Hepatocyte (in vitro differentiated cells): ENCODE data around the gene SORCS3. TPM values are rescaled to one million over a fixed set of nuclear protein-coding genes. Genes with fewer than 3 reads are reported as not detected.

Experiments
- DNase-seq: peaks from one replicate; pipeline ENCODE4 v3.0.0-alpha.2; 2016; ENCODE audit warnings: low spot score
- H2AFZ ChIP-seq: fragments of 200-600 bp; sonication (generic); 2 replicates; pipeline ENCODE4 v1.6.0; 2016; ENCODE audit warnings: antibody characterized with exemption, mild to moderate bottlenecking
- H3K27ac ChIP-seq: fragments of 200-600 bp; sonication (generic); 2 replicates; pipeline ENCODE4 v1.5.1; 2016; ENCODE audit warnings: mild to moderate bottlenecking
- H3K27me3 ChIP-seq: fragments of 200-600 bp; sonication (generic); 2 replicates; pipeline ENCODE4 v1.6.1; 2016
- H3K36me3 ChIP-seq: fragments of 200-600 bp; sonication (generic); replicated peaks from 2 replicates; pipeline ENCODE4 v1.5.1; 2016; ENCODE audit warnings: low read depth; ENCODE audit not compliant: insufficient read depth
- H3K4me1 ChIP-seq: fragments of 200-600 bp; sonication (generic); 2 replicates; pipeline ENCODE4 v1.5.1; 2016; ENCODE audit warnings: mild to moderate bottlenecking, moderate library complexity; ENCODE audit not compliant: insufficient read depth
- H3K4me2 ChIP-seq: fragments of 200-600 bp; sonication (generic); 2 replicates; pipeline ENCODE4 v1.6.0; 2016
- H3K4me3 ChIP-seq: fragments of 200-600 bp; sonication (generic); 2 replicates; pipeline ENCODE4 v1.5.1; 2016; ENCODE audit warnings: mild to moderate bottlenecking
- H3K79me2 ChIP-seq: fragments of 200-600 bp; sonication (generic); 2 replicates; pipeline ENCODE4 v1.6.0; 2017; ENCODE audit warnings: mild to moderate bottlenecking
- H3K9me2 ChIP-seq: fragments of 200-600 bp; sonication (generic); replicated peaks from 2 replicates; pipeline ENCODE4 v1.6.0; 2017; ENCODE audit warnings: mild to moderate bottlenecking; ENCODE audit not compliant: insufficient read depth
- H3K9me3 ChIP-seq: fragments of 200-600 bp; sonication (generic); 2 replicates; pipeline ENCODE4 v1.5.1; 2016; ENCODE audit warnings: low read depth, mild to moderate bottlenecking
- H4K20me1 ChIP-seq: fragments of 200-600 bp; sonication (generic); 2 replicates; pipeline ENCODE4 v1.6.0; 2016; ENCODE audit warnings: mild to moderate bottlenecking; ENCODE audit not compliant: insufficient read depth, poor library complexity, severe bottlenecking
- EZH2 ChIP-seq: fragments of 200-600 bp; sonication (generic); IDR thresholded peaks from 2 replicates; pipeline ENCODE4 v1.6.1; 2016; ENCODE audit warnings: antibody characterized with exemption, mild to moderate bottlenecking, borderline replicate concordance
- EZH2phosphoT487 ChIP-seq: fragments of 200-600 bp; sonication (generic); IDR thresholded peaks from one replicate; pipeline ENCODE4 v1.6.1; 2018; ENCODE audit warnings: antibody characterized with exemption, mild to moderate bottlenecking, low read depth, moderate library complexity; ENCODE audit not compliant: unreplicated experiment, severe bottlenecking
- WGBS: methylation state at CpG from one replicate; pipeline ENCODE4 v1.1.6; 2016; ENCODE audit warnings: low lambda C conversion rate; ENCODE audit errors: missing lambda C conversion rate; 5-methylcytosine and 5-hydroxymethylcytosine counted together
- polyA plus RNA-seq: library from polyadenylated mRNA; unstranded; fragments of >200 nt; fragmentation: Nextera tagmentation; extraction: Ambion mirVana; gene quantifications from 2 replicates; pipeline ENCODE4 v1.2.1, GENCODE V29; 2016
- total RNA-seq: library from RNA; depleted of rRNA; stranded (reverse); fragments of >200 nt; gene quantifications from 2 replicates; pipeline ENCODE4 v1.2.3, GENCODE V29; 2014
- TF ChIP-seq, protein P1 (sequence below): fragments of 200-600 bp; sonication (generic); IDR thresholded peaks from 2 replicates; pipeline ENCODE4 v1.5.1; 2016; ENCODE audit warnings: antibody characterized with exemption, mild to moderate bottlenecking; ENCODE audit not compliant: poor library complexity

Gene SORCS3
- total and polyA plus RNA-seq, 2 experiments from 2014 or later: 0.59 to 0.80 TPM

DNA sequence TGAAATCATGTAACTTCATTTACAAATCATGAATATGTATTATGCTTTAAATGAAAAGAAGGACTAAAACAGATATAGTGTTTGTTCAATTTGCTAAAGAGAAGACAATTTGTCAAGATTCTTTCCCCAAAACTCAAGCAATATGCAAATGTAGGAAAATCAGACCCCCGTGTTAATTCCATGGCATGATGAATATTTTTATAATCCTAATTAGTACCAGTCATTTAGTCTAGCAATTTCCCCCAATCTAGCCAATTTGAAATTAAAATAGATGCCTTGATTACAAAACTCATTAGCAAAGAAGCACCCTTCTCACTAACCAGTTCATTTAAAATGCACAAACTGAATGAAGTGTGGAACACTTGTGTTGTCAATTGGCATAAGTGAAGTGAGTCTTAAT lies 347.6 kb downstream of the SORCS3 start:
- Histone ChIP-seq H3K4me2 (no peak overlapping the region), H3K9me2 (no peaks in the 10 kb centered on the region), H3K4me3 (no peak overlapping the region), H3K9me3 (no peaks in the 10 kb centered on the region), H3K36me3 (no peaks in the 10 kb centered on the region), H3K27ac (no peak overlapping the region), H3K4me1 (no peaks in the 10 kb centered on the region), H2AFZ (no peak overlapping the region), H4K20me1 (no peaks in the 10 kb centered on the region), H3K79me2 (no peaks in the 10 kb centered on the region), H3K27me3 (no peaks in the 10 kb centered on the region)
- no peak for TF ChIP-seq EZH2
- TF ChIP-seq, protein P1, sequence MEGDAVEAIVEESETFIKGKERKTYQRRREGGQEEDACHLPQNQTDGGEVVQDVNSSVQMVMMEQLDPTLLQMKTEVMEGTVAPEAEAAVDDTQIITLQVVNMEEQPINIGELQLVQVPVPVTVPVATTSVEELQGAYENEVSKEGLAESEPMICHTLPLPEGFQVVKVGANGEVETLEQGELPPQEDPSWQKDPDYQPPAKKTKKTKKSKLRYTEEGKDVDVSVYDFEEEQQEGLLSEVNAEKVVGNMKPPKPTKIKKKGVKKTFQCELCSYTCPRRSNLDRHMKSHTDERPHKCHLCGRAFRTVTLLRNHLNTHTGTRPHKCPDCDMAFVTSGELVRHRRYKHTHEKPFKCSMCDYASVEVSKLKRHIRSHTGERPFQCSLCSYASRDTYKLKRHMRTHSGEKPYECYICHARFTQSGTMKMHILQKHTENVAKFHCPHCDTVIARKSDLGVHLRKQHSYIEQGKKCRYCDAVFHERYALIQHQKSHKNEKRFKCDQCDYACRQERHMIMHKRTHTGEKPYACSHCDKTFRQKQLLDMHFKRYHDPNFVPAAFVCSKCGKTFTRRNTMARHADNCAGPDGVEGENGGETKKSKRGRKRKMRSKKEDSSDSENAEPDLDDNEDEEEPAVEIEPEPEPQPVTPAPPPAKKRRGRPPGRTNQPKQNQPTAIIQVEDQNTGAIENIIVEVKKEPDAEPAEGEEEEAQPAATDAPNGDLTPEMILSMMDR: no peak
- no peak for TF ChIP-seq EZH2phosphoT487
- DNase-seq: no peak
- 97% methylated on average over 1 of the region's 1 CpG for WGBS

DNA sequence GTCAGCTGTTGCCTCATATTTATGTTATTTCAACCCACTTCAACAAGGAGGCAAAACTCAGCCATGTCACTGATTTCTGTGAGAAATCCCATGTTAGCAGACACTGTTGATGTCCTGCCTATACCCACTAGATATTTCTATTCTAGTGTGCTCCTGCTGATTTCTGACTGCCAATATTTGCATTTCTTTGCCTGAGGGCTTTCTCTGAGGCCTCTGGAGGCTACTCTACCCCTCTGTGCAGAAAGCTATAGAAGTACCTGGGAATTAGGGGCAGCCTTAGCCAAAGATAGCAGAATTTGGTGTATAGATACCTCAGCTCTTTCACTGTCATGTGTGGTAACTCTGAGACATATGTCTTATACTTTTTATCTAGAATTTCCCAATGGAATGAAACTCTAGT lies 348.8 kb downstream of the SORCS3 start:
- no peak overlapping the region for H3K27ac ChIP-seq
- H3K9me2 ChIP-seq: no peaks in the 10 kb centered on the region
- no peaks in the 10 kb centered on the region for H3K79me2 ChIP-seq
- TF ChIP-seq, protein P1: no peak
- TF ChIP-seq EZH2: no peak
- TF ChIP-seq EZH2phosphoT487: no peak
- no peaks in the 10 kb centered on the region for H3K4me1 ChIP-seq
- no peak overlapping the region for H2AFZ ChIP-seq
- no peaks in the 10 kb centered on the region for H4K20me1 ChIP-seq
- no peaks in the 10 kb centered on the region for H3K9me3 ChIP-seq
- no peak overlapping the region for H3K4me2 ChIP-seq
- H3K36me3 ChIP-seq: no peaks in the 10 kb centered on the region
- DNase-seq: no peak
- H3K27me3 ChIP-seq: no peaks in the 10 kb centered on the region
- H3K4me3 ChIP-seq: no peak overlapping the region

DNA sequence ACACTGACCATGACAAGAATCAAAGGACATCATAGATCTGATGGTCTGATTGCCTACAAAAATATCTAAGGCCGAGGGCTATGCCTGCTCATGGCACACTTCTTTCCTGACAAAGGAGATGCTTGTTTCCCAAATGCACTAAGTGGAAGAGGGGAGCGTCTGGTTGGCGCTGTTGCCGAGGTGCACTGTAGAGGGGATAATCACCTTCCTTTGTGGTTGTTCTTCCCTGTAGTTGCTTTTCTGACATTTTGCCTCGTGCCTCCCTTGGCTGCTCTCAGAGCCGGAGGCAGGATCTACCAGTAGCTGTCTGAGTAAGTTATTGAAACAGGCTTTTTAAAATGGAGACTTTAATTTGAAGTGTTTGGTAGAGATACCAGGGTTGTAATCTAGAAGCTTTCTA lies 352.0 kb downstream of the SORCS3 start:
- Histone ChIP-seq H3K36me3 (no peaks in the 10 kb centered on the region), H3K27me3 (no peaks in the 10 kb centered on the region), H3K9me3 (no peaks in the 10 kb centered on the region), H2AFZ (no peak overlapping the region), H4K20me1 (no peaks in the 10 kb centered on the region), H3K4me3 (no peak overlapping the region), H3K79me2 (no peaks in the 10 kb centered on the region), H3K9me2 (no peaks in the 10 kb centered on the region), H3K27ac (no peak overlapping the region), H3K4me2 (no peak overlapping the region), H3K4me1 (no peaks in the 10 kb centered on the region)
- no peak for TF ChIP-seq EZH2
- TF ChIP-seq EZH2phosphoT487: no peak
- TF ChIP-seq, protein P1: no peak
- DNase-seq: no peak
- WGBS: 79% methylated on average over 6 of the region's 6 CpGs

DNA sequence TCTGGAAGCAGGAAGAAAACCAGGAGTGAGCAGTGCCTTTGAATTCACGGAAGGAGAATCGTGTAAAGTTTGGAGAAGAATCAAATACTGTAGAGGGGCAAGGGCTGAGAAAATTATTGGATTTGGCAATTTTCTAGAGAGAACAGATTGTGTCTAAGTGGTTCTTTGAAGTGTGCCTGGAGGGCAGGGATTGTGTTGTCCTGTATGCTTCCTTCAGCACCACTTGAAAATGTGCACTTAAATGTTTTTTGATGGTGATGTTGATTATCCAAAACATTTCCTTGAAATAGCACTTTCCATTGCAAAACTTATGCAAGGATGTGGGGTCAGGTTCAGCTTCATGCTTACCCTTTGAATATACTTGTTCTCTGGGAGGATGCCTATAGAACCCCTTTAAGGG lies 360.2 kb downstream of the SORCS3 start:
- no peaks in the 10 kb centered on the region for H3K79me2 ChIP-seq
- WGBS: 69% methylated on average over 2 of the region's 2 CpGs
- H3K4me1 ChIP-seq: no peaks in the 10 kb centered on the region
- no peaks in the 10 kb centered on the region for H4K20me1 ChIP-seq
- TF ChIP-seq EZH2 (no peak), EZH2phosphoT487 (no peak)
- TF ChIP-seq, protein P1: no peak
- no peaks in the 10 kb centered on the region for H3K36me3 ChIP-seq
- no peak for DNase-seq
- no peak overlapping the region for H2AFZ ChIP-seq
- H3K27me3 ChIP-seq: no peaks in the 10 kb centered on the region
- no peak overlapping the region for H3K4me3 ChIP-seq
- no peaks in the 10 kb centered on the region for H3K9me3 ChIP-seq
- no peak overlapping the region for H3K27ac ChIP-seq
- H3K4me2 ChIP-seq: no peak overlapping the region
- no peaks in the 10 kb centered on the region for H3K9me2 ChIP-seq
